IPS-NIHi11 (cell line): Measurements from ENCODE around the gene SLC4A1AP.

ENCODE experiments used
- DNase-seq: peaks from one replicate; pipeline ENCODE4 v3.0.0; 2012; ENCODE audit warnings: mixed read lengths, low spot score

Gene SLC4A1AP

DNA sequence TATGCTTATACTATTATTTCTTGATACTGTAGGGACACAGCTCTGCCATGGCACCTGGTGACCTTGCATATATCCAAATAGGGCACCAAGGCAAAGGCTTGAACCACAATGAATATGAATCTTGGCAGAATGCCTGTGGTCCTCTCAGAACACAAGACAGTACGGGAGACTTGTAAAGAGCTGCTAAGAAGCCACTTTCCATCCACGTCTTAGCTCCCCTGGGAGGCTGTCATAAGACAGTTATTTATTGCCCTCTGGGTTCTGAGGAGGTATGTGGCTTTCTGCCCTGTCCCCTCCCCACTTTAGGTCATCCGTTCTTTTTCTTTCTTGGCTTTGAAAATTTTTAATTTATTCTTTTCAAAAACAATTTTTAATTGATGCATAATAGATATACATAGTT is 78.0 kb downstream of the SLC4A1AP start:
- no peak for DNase-seq

DNA sequence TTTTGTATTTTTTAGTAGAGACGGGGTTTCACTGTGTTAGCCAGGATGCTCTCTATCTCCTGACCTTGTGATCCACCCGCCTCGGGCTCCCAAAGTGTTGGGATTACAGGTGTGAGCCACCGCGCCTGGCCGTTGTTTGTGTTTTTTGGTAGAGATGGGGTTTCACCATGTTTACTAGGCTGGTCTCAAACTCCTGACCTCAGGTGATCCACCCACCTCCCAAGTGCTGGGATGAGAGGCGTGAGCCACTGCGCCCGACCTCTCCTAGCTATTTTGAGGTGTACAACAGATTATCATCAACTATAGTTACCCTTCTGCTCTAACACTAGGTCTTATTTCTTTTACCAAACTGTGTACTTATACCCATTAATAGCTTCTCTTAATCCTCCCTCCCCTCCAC is 78.9 kb downstream of the SLC4A1AP start:
- DNase-seq: no peak
